ENCODE measurements around the gene PAWR. TPM values are rescaled to one million over a fixed set of nuclear protein-coding genes. Genes with fewer than 3 reads are reported as not detected.
"Not testable (repeated sequence)": the region's sequence is repeated elsewhere in the genome, so short reads cannot be mapped to it uniquely, and the experiment has no call there.

The PAWR gene
- total RNA-seq, 1 experiment from 2014 or later: 46.3 TPM

DNA sequence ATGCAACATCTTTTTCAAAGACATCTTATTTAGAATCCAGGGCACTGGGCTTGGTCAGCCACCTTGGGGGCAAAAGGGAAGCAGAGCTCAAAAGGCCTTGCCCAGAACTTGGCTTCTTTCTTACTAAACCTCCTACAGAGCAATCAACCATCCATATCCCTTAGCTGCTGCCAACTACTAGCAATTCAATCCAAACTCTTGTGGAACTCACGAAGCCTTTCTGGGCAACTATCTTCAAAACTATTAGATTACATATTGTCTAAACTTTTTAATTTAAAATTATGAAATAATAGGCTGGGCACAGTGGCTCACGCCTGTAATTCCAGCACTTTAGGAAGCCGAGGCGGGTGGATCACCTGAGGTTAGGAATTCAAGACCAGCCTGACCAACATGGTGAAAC lies 95.5 kb downstream of the PAWR start:
- no peak for DNase-seq (ENCODE audit: low read depth)

DNA sequence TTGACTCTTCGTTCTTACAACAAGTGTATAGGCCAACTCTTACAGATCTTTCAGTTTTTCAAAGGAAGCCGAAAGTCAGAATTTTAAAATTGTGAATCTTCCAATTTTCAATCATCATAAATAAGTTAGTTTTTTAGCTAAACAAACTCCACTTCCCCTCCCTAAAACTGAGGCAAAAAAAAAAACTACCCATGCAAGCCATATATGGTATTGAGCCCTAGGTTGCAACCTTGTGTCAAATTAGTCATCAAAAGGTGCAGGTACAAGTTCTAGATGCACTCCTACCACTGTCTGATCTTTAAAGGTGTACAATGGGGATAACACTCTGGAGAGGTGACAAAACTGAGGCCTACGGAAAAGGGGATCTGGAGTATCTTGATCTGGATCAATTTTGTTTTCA lies 97.9 kb downstream of the PAWR start:
- no peak for DNase-seq (ENCODE audit: low read depth)

DNA sequence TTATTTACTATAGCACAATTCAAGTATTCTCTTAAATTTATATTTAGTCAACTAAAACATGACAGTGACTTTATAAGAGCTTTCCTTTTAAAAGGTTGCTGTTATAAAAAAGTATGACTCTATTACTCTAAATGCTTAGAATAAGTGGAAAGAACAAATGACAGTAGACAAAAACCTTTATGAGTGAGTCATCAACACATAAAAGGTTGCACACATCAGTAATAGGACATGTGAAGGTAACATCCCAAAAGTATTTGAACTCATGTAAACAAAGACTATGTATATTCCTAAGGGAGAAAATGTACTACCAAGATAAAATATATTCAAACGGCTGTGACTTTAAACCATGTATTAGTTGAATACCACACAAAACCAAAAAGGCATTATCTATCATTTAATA lies 98.8 kb downstream of the PAWR start:
- DNase-seq (ENCODE audit: low read depth): peak; percentile 33

DNA sequence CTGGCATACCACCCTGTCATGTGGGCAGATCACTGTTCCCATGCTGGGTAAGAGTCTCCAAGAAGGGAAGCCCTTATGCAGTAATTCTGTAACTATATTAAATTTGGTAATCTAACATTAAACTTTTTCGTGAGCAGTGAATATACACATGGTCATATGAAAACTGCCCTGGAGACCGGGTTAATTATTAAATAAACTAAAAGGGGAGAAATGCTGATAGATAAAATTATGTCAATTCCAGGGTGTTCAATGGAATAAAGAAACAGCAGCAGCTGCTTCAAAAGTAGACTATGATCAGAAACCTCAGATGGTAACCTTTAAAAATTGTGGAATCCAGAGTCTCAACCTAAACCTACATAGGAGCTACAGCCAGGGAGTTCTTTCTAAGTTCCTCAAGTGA lies 100.0 kb downstream of the PAWR start:
- no peak for DNase-seq (ENCODE audit: low read depth)

DNA sequence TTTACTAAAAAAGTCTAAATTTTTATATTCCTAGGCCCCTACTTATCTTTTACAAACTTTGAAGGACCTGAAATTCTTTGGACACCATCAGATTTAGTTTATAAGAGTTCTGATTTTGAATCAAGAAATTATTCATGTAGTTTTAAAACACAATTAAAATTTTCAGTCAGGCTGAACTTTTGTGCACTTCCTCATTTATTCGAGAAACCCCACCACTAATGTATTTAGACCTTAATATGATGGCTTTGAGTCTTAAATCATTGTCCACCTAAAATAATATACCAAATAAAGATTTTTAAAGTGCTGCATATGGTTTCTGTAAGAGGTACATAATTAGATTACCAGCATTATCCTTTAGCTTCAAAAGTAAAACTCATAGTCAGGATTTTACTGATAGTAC lies 103.4 kb downstream of the PAWR start:
- DNase-seq (ENCODE audit: low read depth): no peak

DNA sequence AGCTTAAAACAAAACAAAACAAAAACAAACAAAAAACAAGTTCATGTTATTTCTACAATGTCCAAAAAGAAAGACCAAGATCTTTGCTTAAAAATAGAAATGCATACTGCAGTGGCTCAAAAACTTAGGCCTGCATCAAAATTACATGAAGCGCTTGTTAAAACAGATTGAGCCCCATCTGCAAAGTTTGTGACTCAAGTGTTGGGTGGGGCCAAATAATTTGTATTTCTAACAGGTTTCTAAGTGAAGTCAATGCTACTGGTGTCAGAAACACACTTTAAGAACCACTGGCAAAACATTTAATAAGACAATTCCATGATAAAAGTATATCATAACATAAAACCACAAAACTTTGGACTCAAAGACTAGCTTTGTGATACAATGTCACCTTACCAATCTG lies 105.6 kb downstream of the PAWR start:
- no peak for DNase-seq (ENCODE audit: low read depth)

DNA sequence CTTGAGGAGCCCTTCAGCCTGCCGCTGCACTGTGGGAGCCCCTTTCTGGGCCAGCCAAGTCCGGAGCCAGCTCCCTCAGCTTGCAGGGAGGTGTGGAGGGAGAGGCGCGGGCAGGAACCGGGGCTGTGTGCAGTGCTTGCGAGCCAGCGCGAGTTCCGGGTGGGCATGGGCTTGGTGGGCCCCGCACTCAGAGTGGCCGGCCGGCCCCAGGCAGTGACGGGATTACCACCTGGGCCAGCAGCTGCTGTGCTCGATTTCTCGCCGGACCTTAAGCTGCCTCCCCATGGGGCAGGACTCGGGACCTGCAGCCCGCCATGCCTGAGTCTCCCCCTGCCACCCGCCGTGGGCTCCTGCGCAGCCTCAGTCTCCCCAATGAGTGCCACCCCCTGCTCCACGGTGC lies 116.9 kb downstream of the PAWR start:
- no peak for DNase-seq (ENCODE audit: low read depth)

DNA sequence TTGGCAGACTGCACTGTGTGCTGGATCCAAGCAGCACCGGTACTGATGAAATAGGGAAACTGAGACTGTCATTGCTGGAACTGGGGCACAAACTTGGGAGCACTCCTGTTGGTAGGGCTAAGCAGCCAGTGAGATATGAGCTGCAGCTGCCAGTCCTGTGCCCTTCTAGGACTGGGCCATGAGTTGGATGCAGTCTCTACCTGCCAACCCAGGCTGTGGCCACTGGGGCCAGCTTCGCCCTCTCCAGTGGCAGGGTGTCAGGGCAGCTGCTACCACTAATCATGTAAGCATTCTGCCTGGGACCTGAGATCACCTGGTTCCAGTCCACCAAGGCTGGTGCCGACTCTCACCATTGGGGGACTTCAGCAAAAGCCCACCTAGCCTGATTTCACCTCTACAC lies 121.1 kb downstream of the PAWR start:
- no peak for DNase-seq (ENCODE audit: low read depth)

DNA sequence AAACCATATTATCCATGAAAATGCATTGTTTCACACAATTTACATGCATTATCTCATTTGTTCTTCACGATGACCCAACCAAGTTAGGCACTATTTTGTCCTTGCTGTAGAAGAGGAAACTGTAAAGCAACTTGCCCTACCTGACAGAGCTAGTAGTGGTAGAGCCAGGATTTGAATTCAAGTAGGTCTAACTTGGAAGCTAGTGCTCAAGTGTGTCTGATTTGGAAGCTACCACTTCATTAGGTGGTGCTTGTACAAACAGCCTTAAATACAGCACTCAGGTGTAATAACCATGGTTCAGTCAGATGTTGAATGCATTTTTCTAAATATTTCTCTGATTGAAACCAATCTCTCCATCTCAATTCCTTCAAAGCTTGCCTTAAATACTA lies 123.6 kb downstream of the PAWR start:
- no peak for DNase-seq (ENCODE audit: low read depth)

DNA sequence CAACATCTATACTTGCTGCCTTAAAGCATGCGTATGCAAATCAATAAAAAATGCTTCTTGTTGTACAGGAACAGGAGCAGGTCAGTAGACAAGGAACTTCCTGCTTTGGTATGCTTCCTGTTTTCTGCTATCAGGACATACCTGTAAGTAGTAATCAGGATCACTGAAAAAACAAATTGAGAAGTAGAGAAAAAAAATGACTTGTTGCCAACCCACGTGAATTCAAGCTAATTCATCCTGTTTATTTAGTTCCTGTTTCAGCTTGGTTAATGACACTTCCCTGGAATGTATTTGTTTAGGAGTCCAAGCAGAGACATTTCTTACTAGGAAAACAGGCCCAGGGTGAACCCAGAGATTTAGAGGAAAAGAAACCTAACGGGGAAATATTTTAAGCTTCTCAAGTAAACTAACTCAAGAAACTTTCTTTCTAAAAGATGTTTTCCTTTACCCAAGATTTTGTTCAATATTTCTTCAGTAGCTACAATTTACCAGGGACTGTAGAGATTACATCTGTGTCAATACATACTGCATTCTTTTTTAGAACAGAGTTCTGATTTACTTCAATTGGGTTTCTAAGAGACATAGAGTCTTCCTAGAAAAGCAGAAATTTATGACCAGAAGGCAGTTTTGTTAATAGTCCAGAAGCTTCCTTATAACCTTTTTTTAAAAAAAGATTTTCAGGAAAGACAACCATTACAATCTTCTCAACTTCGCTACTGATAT lies 124.2 kb downstream of the PAWR start:
- peak; percentile 59 for DNase-seq (ENCODE audit: low read depth)

DNA sequence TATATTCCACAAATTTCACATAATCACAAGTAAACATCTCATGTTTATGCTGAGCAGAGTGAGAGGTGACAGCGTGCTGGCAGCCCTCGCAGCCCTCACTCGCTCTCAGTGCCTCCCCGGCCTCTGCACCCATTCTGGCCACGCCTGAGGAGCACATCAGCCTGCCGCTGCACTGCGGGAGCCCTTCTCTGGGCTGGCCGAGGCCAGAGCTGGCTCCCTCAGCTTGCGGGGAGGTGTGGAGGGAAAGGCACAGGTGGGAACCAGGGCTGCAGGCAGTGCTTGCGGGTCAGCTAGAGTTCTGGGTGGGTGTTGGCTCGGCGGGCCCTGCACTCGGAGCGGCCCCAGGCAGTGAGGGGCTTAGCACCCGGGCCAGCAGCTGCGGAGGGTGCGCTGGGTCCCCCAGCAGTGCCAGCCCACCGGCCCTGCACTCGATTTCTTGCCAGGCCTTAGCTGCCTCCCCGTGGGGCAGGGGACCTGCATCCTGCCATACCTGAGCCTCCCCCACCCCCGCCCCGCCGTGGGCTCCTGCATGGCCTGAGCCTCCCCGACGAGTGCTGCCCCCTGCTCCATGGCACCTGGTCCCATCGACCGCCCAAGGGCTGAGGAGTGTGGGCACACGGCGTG lies 125.9 kb downstream of the PAWR start:
- not testable (repeated sequence) for DNase-seq (ENCODE audit: low read depth)

DNA sequence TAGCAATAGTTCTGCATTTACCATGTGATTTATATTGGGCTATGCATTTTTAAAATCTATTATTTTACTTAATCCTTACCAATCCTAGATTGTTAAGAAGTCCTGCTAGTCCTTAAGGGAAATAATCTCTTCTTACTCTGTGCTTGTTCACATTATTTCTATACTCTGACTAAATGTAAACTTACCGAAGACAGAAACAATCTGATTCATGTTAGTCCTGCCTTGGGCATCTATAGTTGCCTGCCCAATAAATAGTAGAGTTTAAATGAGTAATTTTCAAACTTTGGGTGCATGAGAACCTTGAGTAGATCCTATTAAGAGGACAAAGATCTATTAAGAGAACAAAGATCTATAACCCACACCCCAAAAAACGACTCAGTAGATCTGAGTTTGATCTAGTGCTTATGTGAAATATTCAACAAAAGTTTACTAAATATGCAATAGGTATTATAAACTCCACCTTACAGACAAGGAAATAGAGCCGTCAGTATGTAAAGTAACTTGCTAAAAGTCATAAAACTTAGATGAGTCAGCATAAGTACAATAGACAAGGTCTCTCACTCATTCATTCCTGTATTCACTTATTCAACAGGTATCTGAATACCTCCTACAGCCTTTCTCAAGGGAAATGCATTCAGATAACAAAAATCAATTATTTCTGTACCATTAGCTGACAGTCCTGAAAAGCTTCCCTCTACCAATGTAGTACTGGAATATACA lies 127.6 kb downstream of the PAWR start:
- no peak for DNase-seq (ENCODE audit: low read depth)

DNA sequence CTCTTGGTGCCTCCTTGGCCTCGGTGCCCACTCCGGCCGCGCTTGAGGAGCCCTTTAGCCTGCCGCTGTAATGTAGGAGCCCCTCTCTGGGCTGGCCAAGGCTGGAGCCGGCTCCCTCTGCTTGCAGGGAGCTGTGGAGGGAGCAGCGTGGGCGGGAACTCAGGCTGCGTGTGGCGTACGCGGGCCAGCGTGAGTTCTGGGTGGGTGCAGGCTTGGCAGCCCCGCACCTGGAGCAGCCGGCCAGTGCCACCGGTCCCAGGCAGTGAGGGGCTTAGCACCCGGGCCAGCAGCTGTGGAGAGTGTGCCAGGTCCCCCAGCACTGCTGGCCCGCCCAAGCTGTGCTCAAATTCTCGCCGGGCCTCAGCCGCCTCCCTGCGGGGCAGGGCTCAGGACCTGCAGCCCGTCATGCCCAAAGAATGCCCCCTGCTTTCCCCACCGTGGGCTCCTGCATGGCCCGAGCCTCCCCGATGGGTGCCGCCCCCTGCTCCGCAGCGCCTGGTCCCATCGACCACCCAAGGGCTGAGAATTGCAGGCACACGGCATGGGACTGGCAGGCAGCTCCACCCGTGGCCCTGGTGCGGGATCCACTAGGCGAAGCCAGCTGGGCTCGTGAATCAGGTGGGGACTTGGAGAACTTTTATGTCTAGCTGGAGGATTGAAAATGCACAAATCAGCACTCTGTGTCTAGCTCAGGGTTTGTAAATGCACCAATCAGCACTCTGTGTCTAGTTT lies 129.2 kb downstream of the PAWR start:
- DNase-seq (ENCODE audit: low read depth): no peak

DNA sequence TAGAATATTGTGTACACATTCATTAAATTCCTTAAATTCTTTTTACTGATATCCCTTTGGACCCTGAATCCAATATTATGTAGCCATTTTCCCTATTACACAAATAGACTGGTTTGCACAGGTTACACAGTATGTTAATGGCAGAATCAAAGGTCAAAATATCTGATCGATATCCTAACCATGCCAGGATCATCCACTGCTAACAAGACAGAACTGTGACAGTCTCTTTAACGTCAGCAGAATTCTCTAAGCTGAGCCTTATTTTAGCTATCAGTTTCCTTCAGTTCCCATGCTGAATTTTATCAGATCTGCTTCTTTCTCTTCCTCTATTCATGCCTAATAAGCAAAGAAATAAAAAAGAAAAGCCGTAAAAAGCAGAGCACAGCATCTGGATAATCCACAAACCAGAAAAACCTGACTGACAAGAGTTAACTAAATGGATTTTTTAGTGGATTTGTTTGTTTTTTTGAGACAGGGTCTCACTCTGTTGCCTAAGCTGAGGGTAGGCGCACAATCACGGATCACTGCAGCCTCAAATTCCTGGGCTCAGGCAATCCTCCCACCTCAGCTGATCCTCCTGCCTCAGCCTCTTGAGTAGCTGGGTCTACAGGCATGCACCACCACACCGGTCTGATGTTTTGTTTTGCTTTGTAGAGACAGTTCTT lies 130.4 kb downstream of the PAWR start:
- no peak for DNase-seq (ENCODE audit: low read depth)

DNA sequence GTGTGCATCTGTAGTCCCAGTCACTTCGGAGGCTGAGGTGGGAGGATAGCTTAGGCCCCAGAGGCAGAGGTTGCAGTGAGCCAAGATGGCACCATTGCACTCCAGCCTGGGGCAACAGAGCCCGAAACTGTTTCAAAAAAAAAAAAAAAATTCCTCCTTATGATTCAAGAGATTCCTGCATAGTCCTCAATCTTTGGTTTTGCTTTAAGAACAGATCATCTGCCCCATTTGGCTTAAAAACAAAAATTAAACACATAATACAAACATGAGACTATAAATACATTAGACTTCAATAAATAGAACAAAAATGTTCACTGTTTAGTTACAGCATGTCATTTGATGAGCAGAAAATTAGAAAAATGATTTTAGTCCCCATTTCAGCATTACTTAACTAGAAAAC lies 131.2 kb downstream of the PAWR start:
- no peak for DNase-seq (ENCODE audit: low read depth)

DNA sequence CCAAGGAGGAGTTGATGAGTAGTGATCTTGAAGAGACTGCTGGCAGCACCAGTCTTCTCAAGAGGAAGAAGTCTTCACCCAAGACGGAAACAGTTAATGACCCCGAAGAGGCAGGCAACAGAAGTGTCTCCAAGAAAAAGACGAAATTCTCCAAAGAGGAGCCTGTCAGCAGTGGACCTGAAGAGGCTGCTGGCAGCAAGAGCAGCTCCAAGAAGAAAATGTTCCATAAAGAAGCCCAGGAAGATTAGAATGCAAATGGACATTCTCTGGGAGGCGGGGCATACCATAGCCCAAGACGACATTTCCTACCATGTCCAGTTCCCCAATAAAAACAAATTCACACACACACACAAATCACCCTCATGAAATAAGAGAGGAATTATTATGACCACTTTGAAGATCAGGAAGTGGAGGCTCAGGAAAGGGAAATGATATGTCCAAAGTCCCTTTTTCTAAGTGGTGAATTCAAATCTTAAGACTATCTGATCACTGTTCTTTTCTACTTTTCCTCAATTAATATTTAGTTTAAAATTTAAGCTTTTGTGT lies 131.8 kb downstream of the PAWR start:
- no peak for DNase-seq (ENCODE audit: low read depth)

DNA sequence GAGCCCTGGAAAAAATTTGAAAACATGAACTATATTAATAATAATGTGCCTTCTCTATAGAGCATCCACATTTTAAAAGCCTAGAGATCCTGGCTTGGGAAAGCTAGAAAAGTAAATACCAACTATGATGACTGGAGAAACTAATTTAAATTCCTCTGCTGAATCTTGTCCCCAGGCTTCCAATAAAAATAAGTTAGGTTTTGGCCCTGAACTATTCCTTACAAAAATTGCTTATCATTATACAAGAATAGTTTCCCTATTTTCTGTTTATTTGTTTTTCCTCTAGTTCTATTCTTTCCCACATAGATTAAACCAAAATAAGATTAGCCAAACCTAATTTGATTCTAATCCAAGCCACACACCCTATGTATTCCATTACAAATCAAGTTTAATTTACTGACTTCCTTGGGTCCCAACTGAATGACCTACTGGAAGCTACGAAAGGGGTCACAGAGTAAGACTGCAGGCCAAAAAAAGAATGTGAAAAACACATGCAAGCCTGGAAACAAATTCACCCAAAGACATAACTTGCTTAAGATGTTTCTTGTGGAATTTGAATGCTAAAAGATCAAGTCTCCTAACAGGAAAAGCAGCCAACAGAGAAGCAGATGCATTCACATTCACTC lies 133.0 kb downstream of the PAWR start:
- peak; percentile 43 for DNase-seq (ENCODE audit: low read depth)

DNA sequence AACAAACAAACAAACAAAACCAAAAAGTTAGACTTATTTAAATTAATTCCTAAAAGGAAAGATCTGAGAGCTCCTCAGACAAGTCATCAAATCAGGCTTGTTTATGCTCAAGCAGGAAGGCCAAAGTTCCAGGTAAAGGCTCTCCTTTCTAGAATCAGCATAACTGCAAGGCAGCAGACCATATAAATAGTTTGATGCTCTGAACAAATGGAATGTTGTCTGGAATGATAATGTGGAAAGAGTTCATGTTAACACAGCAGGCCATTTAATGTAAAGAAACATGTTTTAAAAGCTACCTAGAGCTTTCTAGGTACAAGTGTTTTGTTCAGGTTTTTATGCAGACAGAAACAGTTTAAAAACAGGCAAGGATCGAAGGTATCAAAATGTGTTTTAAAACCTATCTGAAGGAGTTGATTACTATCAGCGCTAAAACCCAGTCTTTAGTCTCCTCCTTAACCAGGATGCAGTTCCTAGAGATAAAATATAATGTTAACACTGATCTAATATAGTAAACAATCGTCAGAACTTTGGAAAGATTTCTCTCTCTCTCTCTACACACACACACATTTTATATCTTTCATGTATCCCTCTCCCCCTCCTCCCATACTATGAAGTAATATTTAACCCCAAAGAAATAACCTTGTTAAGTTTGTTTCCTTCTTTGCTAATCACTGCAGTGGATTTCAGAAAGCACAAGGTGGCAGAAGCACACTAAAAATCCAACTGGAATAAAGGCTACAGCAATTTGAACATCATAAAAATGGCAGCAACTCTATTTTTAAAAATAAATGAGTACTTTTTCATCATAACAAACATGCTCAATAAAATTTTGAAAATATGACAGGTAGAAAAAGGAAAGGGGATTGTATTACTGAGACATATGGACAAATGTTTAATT lies 135.5 kb downstream of the PAWR start:
- peak; percentile 54 for DNase-seq (ENCODE audit: low read depth)

DNA sequence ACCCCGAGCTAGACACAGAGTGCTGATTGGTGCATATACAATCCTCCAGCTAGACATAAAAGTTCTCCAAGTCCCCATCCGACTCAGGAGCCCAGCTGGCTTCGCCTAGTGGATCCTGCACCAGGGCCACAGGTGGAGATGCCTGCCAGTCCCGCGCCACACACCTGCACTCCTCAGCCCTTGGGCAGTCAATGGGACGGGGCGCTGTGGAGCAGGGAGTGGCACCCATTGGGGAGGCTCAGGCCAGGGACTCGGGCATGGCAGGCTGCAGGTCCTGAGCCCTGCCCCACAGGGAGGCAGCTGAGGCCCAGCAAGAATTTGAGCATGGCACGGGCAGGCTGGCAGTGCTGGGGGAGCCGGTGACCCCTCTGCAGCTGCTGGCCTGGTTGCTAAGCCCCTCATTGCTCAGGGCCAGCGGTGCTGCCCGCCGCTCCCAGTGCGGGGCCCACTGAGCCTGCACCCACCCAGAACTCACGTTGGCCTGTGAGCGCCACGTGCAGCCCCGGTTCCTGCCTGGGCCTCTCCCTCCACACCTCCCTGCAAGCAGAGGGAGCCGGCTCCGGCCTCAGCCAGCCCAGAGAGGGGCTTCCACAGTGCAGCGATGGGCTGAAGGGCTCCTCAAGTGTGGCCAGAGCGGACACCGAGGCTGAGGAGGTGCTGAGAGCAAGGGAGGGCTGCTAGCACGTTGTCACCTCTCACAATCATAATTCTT lies 136.7 kb downstream of the PAWR start:
- no peak for DNase-seq (ENCODE audit: low read depth)

All from M059J (cell line).